NCI-H1417 treated with DMSO at 0.1 percent for 48 hours (cell line): ENCODE results near the gene MELTF.

Experiments
- DNase-seq: peaks from one replicate; lab custom pipeline; 2025; lab: John Stamatoyannopoulos, UW

Gene MELTF

DNA sequence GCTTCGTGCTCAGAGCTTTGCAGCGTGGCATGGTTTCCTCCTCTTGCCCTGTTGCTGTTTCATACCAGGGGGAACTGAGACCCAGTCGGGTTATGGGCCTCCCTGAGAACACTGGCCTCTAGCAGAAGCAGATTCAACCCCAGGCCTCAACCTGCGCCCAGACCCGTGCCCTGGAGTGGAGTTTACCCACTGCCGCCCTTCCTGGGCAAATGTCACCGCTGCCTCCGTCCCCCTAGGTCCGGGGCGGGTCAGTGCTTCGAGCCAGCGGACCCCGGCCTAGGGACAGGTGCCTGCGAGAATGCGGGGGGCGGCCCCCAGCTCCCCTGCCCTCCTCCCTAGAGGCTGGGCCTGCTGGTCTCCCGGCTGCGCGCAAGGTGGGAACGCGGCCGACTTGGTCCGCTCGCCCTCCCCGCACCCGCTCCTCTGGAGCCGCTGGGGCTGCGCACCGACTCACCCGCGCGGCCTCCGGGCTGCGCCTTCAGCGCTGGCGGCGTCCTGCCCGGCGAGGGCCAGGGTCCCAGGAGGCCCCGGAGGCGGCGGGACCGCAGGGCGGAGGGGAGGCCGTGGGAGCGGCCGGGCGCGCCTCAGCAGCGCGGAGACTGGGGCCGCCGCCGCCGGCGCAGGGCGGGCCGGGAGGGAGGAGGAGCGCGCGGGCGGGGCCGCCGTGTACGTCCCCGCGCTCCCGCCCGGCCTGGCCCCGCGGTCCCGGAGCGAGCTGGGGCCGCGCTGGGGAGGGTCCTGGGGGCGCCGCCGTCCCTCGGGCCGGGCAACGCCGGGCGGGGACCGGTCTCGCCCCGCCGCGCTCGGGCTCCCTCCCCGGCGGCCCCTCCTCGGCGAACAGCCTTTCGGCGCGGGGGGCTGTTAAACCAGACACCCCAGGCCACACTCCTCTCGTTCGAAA lies 61.1 kb downstream of the MELTF start, which contains the start of gene PIGZ:
Gene PIGZ, minus strand, starts transcription at position 601 of the 901 bp plus-strand sequence. CDS start 16,802 bp downstream, outside the sequence.
- no peak for DNase-seq

DNA sequence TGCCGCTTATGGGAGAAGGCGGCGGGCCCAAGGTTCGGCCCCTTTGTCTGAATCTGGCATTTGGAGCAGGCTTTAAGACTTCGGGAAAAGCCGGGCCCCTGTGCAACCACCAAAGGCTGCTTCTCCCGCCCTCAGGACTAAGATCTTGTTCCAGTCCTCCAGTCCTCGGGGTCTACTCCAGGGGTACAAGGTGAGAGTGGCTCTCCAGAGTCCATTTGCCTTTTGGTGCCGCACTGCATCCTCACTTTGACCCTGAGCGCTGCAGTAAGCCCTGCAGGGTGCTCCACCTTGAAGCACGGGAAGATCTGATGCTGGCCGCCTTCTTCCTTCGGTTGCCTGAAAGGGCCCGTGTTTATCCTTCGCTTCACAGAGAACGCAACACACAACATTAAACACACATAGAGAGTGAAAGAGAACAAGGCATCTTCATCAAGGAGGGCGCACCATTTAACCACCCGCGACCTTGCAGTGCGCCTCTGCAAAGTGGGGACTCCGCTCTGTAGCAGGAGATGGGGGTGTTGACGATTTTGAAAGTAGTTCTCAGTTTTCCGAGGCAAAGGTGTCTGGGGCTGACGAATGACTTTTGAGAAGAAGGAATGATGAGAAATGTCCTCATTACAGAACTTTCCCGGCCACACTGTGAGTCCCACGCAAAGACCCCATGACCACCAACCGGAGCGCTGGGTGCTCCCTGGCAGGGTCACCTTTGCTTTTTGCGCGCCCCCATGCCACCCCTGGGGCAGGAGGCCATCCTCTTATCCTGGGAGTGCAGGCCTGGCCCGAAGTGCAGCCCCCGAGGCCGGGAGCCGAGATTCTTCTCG lies 62.0 kb downstream of the MELTF start:
- no peak for DNase-seq

DNA sequence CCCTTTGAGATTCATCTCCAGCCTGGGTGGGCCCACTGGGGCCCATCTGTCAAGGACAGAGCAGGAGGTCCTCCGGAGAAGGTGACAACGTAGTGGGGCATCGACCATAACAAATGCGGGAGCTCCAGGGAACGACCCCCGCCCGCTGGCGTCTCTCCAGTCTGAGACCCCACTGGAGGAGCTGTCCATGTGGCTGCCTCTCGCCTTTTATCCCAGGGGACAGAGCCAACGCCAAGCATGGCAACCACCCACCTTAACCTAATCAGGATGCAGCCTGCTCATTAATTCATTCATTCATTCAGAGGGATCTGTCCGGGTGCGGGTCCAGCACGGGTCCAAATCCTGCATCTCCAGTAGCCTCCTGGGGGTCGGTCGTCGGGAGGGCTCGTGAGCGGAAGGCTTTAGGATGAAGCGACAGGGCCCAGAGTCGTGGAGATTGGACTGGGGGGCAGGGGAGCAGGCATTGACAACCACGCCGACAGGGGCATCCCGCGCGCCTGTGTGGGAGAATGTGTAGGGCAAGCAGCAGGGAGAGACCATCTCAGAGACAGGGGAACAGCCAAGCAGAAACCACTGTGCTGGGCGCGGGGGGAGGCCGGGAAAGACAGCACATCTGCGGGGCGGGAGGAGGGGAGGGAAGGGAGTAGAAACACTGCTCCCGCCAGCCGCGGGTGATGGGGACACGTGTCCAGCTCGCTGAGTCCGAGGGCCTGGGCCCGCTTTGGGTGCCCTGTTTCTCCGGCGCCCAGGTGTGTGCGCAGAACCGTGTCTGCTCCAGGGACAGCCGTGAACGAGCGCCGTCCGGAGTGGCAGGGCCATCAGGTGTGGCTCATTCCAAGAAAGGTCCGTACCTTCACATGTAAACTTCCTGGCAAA lies 62.9 kb downstream of the MELTF start:
- DNase-seq, result no peak

DNA sequence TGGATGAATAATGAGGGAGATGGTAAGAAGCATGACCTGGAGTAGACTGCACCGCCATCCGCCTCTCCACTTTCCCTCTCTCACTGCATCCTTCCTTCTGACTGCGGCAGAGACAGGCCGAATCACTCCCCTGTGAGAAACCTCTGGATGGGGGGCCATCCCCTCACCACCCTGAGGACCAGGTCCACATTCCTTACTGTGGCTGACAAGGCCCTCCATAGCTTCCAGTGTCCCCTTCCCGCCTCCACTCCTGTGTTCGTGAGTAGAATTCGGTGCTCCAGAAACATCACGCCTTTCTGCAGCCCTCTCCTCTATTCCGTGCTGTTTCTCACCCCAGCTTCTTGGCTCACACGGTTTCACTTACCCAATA lies 63.8 kb downstream of the MELTF start:
- no peak for DNase-seq

DNA sequence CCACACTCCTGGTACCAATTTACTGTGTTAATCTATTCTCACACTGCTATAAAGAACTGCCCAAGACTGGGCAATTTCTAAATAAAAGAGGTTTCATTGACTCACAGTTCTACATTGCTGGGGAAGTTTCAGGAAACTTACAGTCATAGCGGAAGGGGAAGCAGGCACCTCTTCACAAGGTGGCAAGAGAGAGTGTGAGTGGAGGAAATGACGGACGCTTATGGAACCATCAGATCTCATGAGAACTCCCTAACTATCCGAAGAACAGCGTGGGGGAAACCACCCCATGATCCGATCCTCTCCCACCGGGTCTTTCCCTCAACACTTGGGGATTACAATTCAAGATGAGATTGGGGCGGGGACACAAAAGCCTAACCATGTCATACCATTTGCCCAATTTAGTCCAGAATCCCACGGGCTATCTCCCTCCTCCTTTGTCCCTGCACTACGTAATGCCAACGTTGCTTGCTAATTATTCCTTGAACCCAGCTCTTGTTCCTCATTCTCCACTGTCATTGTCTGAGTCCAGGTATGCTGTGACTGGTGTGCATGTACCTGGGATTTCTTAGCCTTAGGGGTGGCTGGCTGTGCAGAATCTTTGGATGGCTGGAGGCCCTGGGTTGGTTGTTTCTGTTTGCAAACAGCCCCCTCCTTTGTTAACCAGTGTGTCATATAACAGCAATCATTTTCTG lies 64.4 kb downstream of the MELTF start:
- DNase-seq, result no peak

DNA sequence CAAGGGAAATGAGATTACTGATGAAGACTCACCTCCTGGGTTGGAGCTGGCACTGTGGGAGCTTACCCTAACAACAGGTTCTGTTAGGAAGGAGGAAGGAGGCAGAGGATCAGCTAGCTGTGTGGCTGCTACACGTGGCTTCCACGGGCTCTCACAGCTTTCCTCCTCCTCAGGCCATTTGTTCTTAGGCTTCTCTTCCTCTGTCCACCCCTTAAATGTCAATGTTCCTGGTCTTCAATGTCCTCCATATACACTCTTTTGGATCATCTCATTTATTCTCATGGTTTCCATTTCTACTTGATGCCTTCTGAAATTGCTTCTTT lies 66.0 kb downstream of the MELTF start:
- DNase-seq, result no peak

DNA sequence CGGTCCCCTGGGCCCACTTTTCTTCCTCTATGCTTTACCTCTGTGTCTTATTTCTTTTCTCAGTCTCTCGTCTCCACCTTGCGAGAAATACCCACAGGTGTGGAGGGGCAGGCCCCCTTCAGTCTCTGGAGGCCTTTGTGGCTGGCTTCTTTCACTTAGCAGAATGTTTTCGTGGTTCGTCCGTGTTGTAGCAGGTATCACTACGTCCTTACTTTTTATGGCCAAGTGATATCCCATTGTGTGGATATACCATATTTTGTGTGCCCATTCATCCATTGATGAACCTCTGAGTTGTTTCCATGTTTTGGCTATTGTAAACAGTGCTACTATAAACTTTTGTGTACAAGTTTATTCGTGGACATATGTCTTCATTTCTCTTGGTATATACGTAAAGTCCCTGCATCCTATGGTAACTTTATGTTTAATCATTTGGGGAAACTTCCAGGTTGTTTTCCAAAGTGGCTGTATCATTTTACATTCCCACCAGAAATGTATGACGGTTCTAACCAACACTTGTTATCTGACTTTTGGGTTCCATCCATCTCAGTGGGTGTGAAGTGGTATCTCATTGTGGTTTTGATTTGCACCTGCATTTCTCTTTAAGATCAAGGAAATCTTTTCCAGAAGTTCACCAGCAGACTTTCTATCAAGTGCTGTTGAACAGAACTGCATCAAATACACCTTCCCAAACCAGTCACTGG lies 66.5 kb downstream of the MELTF start:
- no peak for DNase-seq

DNA sequence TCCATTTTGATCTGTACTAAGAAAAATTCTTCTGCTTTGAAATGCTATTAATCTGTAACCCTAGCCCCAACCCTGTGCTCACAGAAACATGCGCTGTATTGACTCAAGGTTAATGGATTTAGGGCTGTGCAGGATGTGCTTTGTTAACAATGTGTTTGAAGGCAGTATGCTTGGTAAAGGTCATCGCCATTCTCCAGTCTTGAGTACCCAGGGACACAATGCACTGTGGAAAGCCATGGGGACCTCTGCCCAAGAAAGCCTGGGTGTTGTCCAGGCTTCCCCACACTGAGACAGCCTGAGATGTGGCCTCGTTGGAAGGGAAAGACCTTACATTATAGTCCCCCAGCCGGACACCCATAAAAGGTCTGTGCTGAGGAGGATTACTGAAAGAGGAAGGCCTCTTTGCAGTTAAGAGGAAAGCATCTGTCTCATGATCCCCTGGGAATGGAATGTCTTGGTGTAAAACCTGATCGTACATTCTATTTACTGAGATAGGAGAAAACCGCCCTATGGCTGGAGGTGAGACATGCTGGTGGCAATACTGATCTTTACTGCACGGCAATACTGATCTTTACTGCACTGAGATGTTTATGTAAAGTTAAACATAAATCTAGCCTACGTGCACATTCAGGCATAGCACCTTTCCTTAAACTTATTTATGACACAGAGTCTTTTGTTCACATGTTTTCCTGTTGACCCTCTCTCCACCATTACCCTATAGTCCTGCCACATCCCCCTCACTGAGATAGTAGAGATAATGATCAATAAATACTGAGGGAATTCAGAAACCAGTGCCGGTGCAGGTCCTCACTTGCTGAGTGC lies 67.3 kb downstream of the MELTF start:
- no peak for DNase-seq

DNA sequence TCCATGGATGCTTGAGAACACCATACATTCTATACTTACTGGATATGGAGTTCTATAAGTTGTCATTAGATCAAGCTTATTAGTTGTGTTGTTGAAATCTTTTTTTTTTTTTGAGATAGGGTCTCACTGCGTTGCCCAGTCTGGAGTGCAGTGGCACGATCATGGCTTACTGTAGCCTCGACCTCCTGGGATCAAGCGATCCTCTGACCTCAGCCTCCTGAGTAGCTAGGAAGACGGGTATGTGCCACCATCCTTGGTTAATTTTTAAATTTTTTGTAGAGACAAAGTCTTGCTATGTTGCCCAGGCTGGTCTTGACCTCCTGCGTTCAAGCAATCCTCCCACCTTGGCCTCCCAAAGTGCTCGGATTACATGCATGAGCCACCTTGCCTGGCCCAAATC lies 74.8 kb downstream of the MELTF start:
- no peak for DNase-seq
